ENCODE data around the gene SLC10A7. TPM values are rescaled to one million over a fixed set of nuclear protein-coding genes. Genes with fewer than 3 reads are reported as not detected.

The SLC10A7 gene
- total RNA-seq, 1 experiment from 2014 or later: 15.9 TPM

DNA sequence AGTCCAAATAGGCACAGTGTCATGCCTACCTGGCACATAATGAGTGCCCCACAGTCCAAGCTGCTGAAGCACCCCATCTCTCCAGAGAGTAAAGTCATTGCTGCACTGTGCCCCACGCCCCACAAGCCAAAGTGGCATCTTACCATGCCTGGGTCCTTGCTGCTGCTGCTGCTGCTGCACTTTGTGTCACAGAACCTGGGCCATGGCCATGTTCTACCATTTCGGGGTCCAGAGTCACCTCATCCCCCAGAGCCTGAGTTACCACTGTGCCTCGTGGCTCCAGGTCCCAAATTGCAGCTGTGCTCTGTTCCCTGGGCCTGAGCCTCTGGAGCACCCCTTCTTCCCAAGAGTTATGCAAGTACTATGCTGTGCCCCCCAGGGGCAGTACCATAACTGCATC is 40.5 kb downstream of the SLC10A7 start:
- Mint-ChIP-seq H3K27me3 (ENCODE audit: unreplicated experiment) (no peaks in the 10 kb centered on the region), H3K36me3 (ENCODE audit: insufficient read depth, unreplicated experiment) (no peaks in the 10 kb centered on the region), H3K9me3 (ENCODE audit: low read depth, unreplicated experiment) (peaks cover 5% of the 10 kb centered on the region), H3K4me1 (ENCODE audit: low read depth, unreplicated experiment) (peaks cover 8% of the 10 kb centered on the region), H3K4me3 (ENCODE audit: low read depth, unreplicated experiment) (no peak overlapping the region), H3K27ac (ENCODE audit: unreplicated experiment) (no peak overlapping the region)
- intact Hi-C loops (cut with micrococcal nuclease; ENCODE audit: unreplicated experiment): no loop called here
- BruUV-seq (replicated peaks): no TSS peak
- TF ChIP-seq, protein P1, sequence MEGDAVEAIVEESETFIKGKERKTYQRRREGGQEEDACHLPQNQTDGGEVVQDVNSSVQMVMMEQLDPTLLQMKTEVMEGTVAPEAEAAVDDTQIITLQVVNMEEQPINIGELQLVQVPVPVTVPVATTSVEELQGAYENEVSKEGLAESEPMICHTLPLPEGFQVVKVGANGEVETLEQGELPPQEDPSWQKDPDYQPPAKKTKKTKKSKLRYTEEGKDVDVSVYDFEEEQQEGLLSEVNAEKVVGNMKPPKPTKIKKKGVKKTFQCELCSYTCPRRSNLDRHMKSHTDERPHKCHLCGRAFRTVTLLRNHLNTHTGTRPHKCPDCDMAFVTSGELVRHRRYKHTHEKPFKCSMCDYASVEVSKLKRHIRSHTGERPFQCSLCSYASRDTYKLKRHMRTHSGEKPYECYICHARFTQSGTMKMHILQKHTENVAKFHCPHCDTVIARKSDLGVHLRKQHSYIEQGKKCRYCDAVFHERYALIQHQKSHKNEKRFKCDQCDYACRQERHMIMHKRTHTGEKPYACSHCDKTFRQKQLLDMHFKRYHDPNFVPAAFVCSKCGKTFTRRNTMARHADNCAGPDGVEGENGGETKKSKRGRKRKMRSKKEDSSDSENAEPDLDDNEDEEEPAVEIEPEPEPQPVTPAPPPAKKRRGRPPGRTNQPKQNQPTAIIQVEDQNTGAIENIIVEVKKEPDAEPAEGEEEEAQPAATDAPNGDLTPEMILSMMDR (IDR thresholded peaks at IDR 0.05; ENCODE audit: unreplicated experiment): no peak
- CTCF ChIA-PET: no interaction called here
- DNase-seq: no peak

DNA sequence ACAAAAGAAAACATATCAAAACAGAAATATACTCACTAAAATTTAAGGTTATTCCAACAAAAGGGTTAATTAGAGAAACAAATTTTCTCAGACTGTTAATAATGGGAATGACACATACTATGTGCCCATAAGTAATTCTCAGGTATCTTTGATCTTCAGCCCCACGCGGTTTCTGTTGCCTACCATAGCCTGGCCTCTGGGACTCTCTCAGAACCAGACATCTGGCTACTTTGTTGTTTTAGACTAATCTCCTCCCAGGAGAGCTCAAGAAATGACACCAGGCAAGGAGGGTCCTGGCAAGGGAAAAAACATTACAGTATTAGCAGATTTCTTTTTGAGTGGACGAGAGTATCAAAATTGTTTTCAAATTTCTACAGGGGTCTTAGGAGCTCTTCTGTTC is 43.7 kb downstream of the SLC10A7 start:
- no peak for DNase-seq
- no peaks in the 10 kb centered on the region for H3K36me3 Mint-ChIP-seq (ENCODE audit: insufficient read depth, unreplicated experiment)
- no TSS peak for BruUV-seq (replicated peaks)
- TF ChIP-seq, protein P1 (IDR thresholded peaks at IDR 0.05; ENCODE audit: unreplicated experiment): no peak
- H3K27ac Mint-ChIP-seq (ENCODE audit: unreplicated experiment): no peak overlapping the region
- H3K4me3 Mint-ChIP-seq (ENCODE audit: low read depth, unreplicated experiment): no peak overlapping the region
- CTCF ChIA-PET: no interaction called here
- intact Hi-C loops (cut with micrococcal nuclease; ENCODE audit: unreplicated experiment): no loop called here
- H3K27me3 Mint-ChIP-seq (ENCODE audit: unreplicated experiment): no peaks in the 10 kb centered on the region
- no peaks in the 10 kb centered on the region for H3K4me1 Mint-ChIP-seq (ENCODE audit: low read depth, unreplicated experiment)
- no peaks in the 10 kb centered on the region for H3K9me3 Mint-ChIP-seq (ENCODE audit: low read depth, unreplicated experiment)

DNA sequence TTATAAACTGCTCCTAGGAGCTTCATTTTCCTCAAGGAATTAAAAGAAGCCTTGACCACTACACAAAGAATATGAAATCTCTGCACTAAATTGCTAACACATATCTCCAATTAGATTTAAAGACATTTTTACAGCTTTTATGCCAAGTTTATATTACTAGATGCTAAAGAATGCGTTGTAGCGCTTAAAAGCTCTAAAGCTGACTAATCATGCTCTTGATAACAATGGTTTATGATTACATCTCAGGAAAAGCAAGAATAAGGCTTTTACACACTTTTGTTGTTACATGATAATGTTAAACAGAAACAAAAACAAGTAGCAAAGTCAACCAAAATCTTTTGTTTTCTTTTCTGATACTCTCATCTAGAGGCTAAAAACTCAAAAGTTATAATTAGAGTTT is 44.7 kb downstream of the SLC10A7 start:
- H3K36me3 Mint-ChIP-seq (ENCODE audit: insufficient read depth, unreplicated experiment): no peaks in the 10 kb centered on the region
- no peaks in the 10 kb centered on the region for H3K9me3 Mint-ChIP-seq (ENCODE audit: low read depth, unreplicated experiment)
- no peak overlapping the region for H3K4me3 Mint-ChIP-seq (ENCODE audit: low read depth, unreplicated experiment)
- no peaks in the 10 kb centered on the region for H3K27me3 Mint-ChIP-seq (ENCODE audit: unreplicated experiment)
- TF ChIP-seq, protein P1 (IDR thresholded peaks at IDR 0.05; ENCODE audit: unreplicated experiment): no peak
- intact Hi-C loops (cut with micrococcal nuclease; ENCODE audit: unreplicated experiment): no loop called here
- BruUV-seq (replicated peaks): no TSS peak
- CTCF ChIA-PET: no interaction called here
- no peaks in the 10 kb centered on the region for H3K4me1 Mint-ChIP-seq (ENCODE audit: low read depth, unreplicated experiment)
- DNase-seq: no peak
- no peak overlapping the region for H3K27ac Mint-ChIP-seq (ENCODE audit: unreplicated experiment)

DNA sequence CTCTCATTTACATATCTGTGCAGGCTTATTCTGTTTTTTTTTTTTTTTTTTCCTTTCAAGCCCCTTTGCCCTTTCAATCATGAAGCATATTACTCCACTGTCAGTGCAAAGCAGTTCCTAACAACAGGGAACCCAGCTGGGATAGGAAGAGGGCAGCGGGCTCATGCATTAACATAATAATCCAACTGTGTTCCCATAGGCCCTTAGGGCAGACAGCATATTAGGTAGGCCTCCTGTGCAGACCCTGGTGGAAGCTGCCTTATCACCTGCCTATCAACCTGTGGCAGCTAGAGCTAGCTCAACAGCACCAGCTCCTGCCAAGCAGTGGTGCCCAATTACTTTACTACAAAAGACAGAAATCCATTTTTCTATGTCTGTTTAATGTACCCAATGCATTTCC is 49.3 kb downstream of the SLC10A7 start:
- no peaks in the 10 kb centered on the region for H3K27me3 Mint-ChIP-seq (ENCODE audit: unreplicated experiment)
- no peaks in the 10 kb centered on the region for H3K36me3 Mint-ChIP-seq (ENCODE audit: insufficient read depth, unreplicated experiment)
- no peaks in the 10 kb centered on the region for H3K9me3 Mint-ChIP-seq (ENCODE audit: low read depth, unreplicated experiment)
- intact Hi-C loops (cut with micrococcal nuclease; ENCODE audit: unreplicated experiment): no loop called here
- CTCF ChIA-PET: no interaction called here
- H3K4me3 Mint-ChIP-seq (ENCODE audit: low read depth, unreplicated experiment): no peak overlapping the region
- TF ChIP-seq, protein P1 (IDR thresholded peaks at IDR 0.05; ENCODE audit: unreplicated experiment): no peak
- no TSS peak for BruUV-seq (replicated peaks)
- no peak overlapping the region for H3K27ac Mint-ChIP-seq (ENCODE audit: unreplicated experiment)
- H3K4me1 Mint-ChIP-seq (ENCODE audit: low read depth, unreplicated experiment): no peaks in the 10 kb centered on the region
- DNase-seq: no peak

DNA sequence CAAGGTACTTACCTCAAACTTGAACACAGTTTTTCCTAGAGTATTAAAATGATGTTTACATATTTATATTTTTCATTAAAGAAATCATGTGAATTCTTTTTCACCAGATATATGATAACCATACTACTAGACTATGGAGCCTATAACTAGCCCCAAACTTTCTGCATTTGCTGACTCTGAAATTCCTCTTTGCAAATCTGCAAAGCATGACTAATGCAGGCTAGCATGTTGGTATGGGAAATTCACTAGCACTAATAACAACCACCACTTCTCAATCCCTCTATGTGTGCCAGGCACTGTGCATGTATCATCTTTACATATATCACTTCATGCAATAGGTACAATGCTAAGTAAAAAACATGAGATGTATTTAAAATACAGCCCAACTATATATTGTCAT is 51.1 kb downstream of the SLC10A7 start:
- TF ChIP-seq, protein P1 (IDR thresholded peaks at IDR 0.05; ENCODE audit: unreplicated experiment): no peak
- Mint-ChIP-seq H3K4me1 (ENCODE audit: low read depth, unreplicated experiment) (no peaks in the 10 kb centered on the region), H3K4me3 (ENCODE audit: low read depth, unreplicated experiment) (no peak overlapping the region), H3K9me3 (ENCODE audit: low read depth, unreplicated experiment) (no peaks in the 10 kb centered on the region), H3K27me3 (ENCODE audit: unreplicated experiment) (no peaks in the 10 kb centered on the region), H3K27ac (ENCODE audit: unreplicated experiment) (no peak overlapping the region), H3K36me3 (ENCODE audit: insufficient read depth, unreplicated experiment) (no peaks in the 10 kb centered on the region)
- CTCF ChIA-PET: no interaction called here
- BruUV-seq (replicated peaks): no TSS peak
- DNase-seq: no peak
- intact Hi-C loops (cut with micrococcal nuclease; ENCODE audit: unreplicated experiment): no loop called here
